GM06990 (cell line): ENCODE measurements around the gene GULP1.

ENCODE experiments used
- DNase-seq: peaks from one replicate; pipeline ENCODE4 v3.0.0-alpha.2; 2011; ENCODE audit not compliant: insufficient read length; ENCODE audit errors: extremely low read depth
- H3K27me3 ChIP-seq: replicated peaks from 2 replicates; pipeline ENCODE4 v1.6.0; 2011; ENCODE audit warnings: low read length; ENCODE audit not compliant: control insufficient read depth, insufficient read depth
- H3K36me3 ChIP-seq: 2 replicates; pipeline ENCODE4 v1.5.1; 2011; ENCODE audit warnings: low read length; ENCODE audit not compliant: control insufficient read depth, insufficient read depth
- H3K4me3 ChIP-seq: replicated peaks from 2 replicates; pipeline ENCODE4 v1.5.1; 2011; ENCODE audit warnings: low read depth, mild to moderate bottlenecking, control low read depth, low read length
- CTCF ChIP-seq: IDR thresholded peaks from 2 replicates; pipeline ENCODE4 v1.5.1; 2011; ENCODE audit warnings: low read length, control low read depth, mild to moderate bottlenecking, inconsistent platforms; ENCODE audit not compliant: insufficient read depth, poor library complexity, severe bottlenecking

The GULP1 gene

GRCh38 chr2:188406414-188406813 lies 114.7 kb downstream of the GULP1 start:
- no peak for TF ChIP-seq CTCF
- Histone ChIP-seq H3K4me3 (no peak overlapping the region), H3K27me3 (no peaks in the 10 kb centered on the region), H3K36me3 (no peaks in the 10 kb centered on the region)
- DNase-seq, result no peak

GRCh38 chr2:188410504-188411235 lies 119.0 kb downstream of the GULP1 start:
- no peak for TF ChIP-seq CTCF
- Histone ChIP-seq H3K4me3 (no peak overlapping the region), H3K36me3 (no peaks in the 10 kb centered on the region), H3K27me3 (no peaks in the 10 kb centered on the region)
- no peak for DNase-seq

- Histone ChIP-seq H3K36me3 (no peaks in the 10 kb centered on the region), H3K4me3 (no peak overlapping the region), H3K27me3 (no peaks in the 10 kb centered on the region)
- no peak for TF ChIP-seq CTCF
- no peak for DNase-seq
Measured at GRCh38 chr2:188412190-188412589, 120.5 kb downstream of the GULP1 start.

- Histone ChIP-seq H3K36me3 (no peaks in the 10 kb centered on the region), H3K27me3 (no peaks in the 10 kb centered on the region), H3K4me3 (no peak overlapping the region)
- no peak for DNase-seq
- TF ChIP-seq CTCF, result no peak
Measured at GRCh38 chr2:188414411-188414810, 122.7 kb downstream of the GULP1 start.

GRCh38 chr2:188414869-188415753 lies 123.4 kb downstream of the GULP1 start:
- DNase-seq, result no peak
- no peak for TF ChIP-seq CTCF
- Histone ChIP-seq H3K36me3 (no peaks in the 10 kb centered on the region), H3K27me3 (no peaks in the 10 kb centered on the region), H3K4me3 (no peak overlapping the region)
